HepG2 (cell line): ENCODE data around the gene IL10RA. TPM values are rescaled to one million over a fixed set of nuclear protein-coding genes. Genes with fewer than 3 reads are reported as not detected.

Source experiments
- ATAC-seq: fragments of 200-7000 bp; cut with Tn5 transposase; 3 replicates; pipeline ENCODE4 v1.9.1; 2020; ENCODE audit warnings: mild to moderate bottlenecking, moderate library complexity
- BruUV-seq: library from RNA; stranded (reverse); fragments of 400-500 nt; replicated peaks from 2 replicates; lab custom pipeline; 2021; lab: Mats Ljungman, UMichigan
- CTCF ChIA-PET: fragments of 300-600 bp; formaldehyde crosslinking; extraction: SDS; loops from one replicate; lab custom pipeline; 2021; ENCODE audit warnings: low total read pairs, inconsistent platforms, low intra/inter-chr PET ratio; lab: Yijun Ruan, JAX
- POLR2A ChIA-PET: fragments of 350-600 bp; sonication (Branson Sonifier 250); formaldehyde crosslinking; loops from one replicate; lab custom pipeline; 2020; ENCODE audit warnings: antibody characterized with exemption, inconsistent platforms; lab: Yijun Ruan, JAX
- DNase-seq: peaks from one replicate; pipeline ENCODE4 v3.0.0-alpha.2; 2015; ENCODE audit warnings: low spot score
- FAIRE-seq: peaks from 3 replicates; lab custom pipeline; 2011; peaks lifted over from hg19 to GRCh38; lab: Jason Lieb, UNC
- H2AFZ ChIP-seq: one replicate; pipeline ENCODE4 v1.6.1; 2011; ENCODE audit warnings: low read length, inconsistent platforms
- H3K27ac ChIP-seq: fragments of 300-600 bp; 3 replicates; pipeline ENCODE4 v1.8.0; 2011; ENCODE audit warnings: mixed run types, mild to moderate bottlenecking, mixed read lengths, low read length, inconsistent platforms; ENCODE audit not compliant: insufficient read depth; ENCODE audit errors: extremely low read length
- H3K27me3 ChIP-seq, 2 experiments: fragments of 200-600 bp in 1 of 2; 2 replicates in 1 of 2; 3 replicates in 1 of 2; pipeline versions ENCODE4 v1.6.0 to v1.8.0; 2011; ENCODE audit warnings: low read length in 2 of 2, mild to moderate bottlenecking in 2 of 2, moderate library complexity in 2 of 2, inconsistent platforms in 1 of 2; ENCODE audit not compliant: insufficient read depth in 2 of 2, control insufficient read depth in 1 of 2
- H3K36me3 ChIP-seq, 2 experiments: fragments of 200-600 bp in 1 of 2; replicated peaks in 1 of 2; 2 replicates in 1 of 2; 3 replicates in 1 of 2; pipeline versions ENCODE4 v1.5.1 to v1.8.0; 2011; ENCODE audit warnings: low read length in 2 of 2, inconsistent platforms in 1 of 2; ENCODE audit not compliant: insufficient read depth in 2 of 2, control insufficient read depth in 1 of 2
- H3K4me1 ChIP-seq: 2 replicates; pipeline ENCODE4 v1.5.1; 2012; ENCODE audit warnings: low read length, inconsistent platforms; ENCODE audit not compliant: insufficient read depth
- H3K4me2 ChIP-seq: 2 replicates; pipeline ENCODE4 v1.6.0; 2011; ENCODE audit warnings: low read depth, low read length, inconsistent platforms
- H3K4me3 ChIP-seq, 3 experiments: fragments of 200-600 bp in 1 of 3; sonication (generic), shearing (Covaris generic) in 1 of 3; replicated peaks in 1 of 3; 2 replicates each; pipeline ENCODE4 v1.5.1; 2011 to 2016; ENCODE audit warnings: low read length in 3 of 3, inconsistent platforms in 2 of 3, low read depth in 2 of 3, mild to moderate bottlenecking in 2 of 3, control low read depth in 1 of 3, mixed read lengths in 1 of 3; ENCODE audit not compliant: insufficient read depth in 1 of 3
- H3K79me2 ChIP-seq: one replicate; pipeline ENCODE4 v1.6.1; 2011; ENCODE audit warnings: low read length, inconsistent platforms; ENCODE audit not compliant: insufficient read depth
- H3K9ac ChIP-seq: 2 replicates; pipeline ENCODE4 v1.6.0; 2011; ENCODE audit warnings: mild to moderate bottlenecking, low read depth, low read length, inconsistent platforms; ENCODE audit not compliant: insufficient read depth
- H3K9me3 ChIP-seq: 2 replicates; pipeline ENCODE4 v1.5.1; 2012; ENCODE audit warnings: mild to moderate bottlenecking, low read length
- H4K20me1 ChIP-seq: 2 replicates; pipeline ENCODE4 v1.6.0; 2011; ENCODE audit warnings: inconsistent platforms, mild to moderate bottlenecking, low read length, moderate library complexity; ENCODE audit not compliant: insufficient read depth
- CENPT ChIP-seq: sonication (generic); formaldehyde crosslinking; IDR thresholded peaks from 2 replicates; pipeline ENCODE4 v1.8.0; 2022; ENCODE audit warnings: low read depth, mild to moderate bottlenecking, moderate library complexity, missing genetic modification reagents
- IRX3 ChIP-seq: sonication (generic); formaldehyde crosslinking; IDR thresholded peaks from 2 replicates; pipeline ENCODE4 v1.8.1; 2023; ENCODE audit warnings: mild to moderate bottlenecking, low read depth, missing genetic modification reagents, borderline replicate concordance
- SP5 ChIP-seq: IDR thresholded peaks from 2 replicates; pipeline ENCODE4 v1.6.1; 2016; ENCODE audit warnings: low read depth, borderline replicate concordance
- ZNF333 ChIP-seq: sonication (generic); formaldehyde crosslinking; IDR thresholded peaks from 2 replicates; pipeline ENCODE4 v1.4.0; 2020; ENCODE audit warnings: mild to moderate bottlenecking, missing genetic modification reagents, borderline replicate concordance
- ZNF747 ChIP-seq: sonication (generic); formaldehyde crosslinking; IDR thresholded peaks from 2 replicates; pipeline ENCODE4 v1.8.1; 2023; ENCODE audit warnings: missing genetic modification reagents, mild to moderate bottlenecking, borderline replicate concordance
- WGBS: methylation state at CpG from one replicate; pipeline ENCODE4 v1.1.6; 2017; ENCODE audit warnings: low lambda C conversion rate; 5-methylcytosine and 5-hydroxymethylcytosine counted together
- in situ Hi-C: cut with HindIII; loops from 2 replicates; pipeline ENCODE4 v1.10.0; 2017; ENCODE audit warnings: low pct_unique_long_range_greater_than_20kb; ENCODE audit not compliant: extremely low pct_ligation_motif_present
- intact Hi-C: fragments of 100-400 bp; cut with micrococcal nuclease; formaldehyde crosslinking; loops from one replicate; pipeline ENCODE4 v1.10.0; 2022; ENCODE audit not compliant: unreplicated experiment
- polyA plus RNA-seq, 8 experiments: library from polyadenylated mRNA; depleted of rRNA in 3 of 8; stranded (reverse) in 7 of 8; unstranded in 1 of 8; fragments of >200 nt; fragmentation: Illumina TruSeq in 4 of 8; extraction: Trizol in 4 of 8; gene quantifications; 2 replicates each; pipeline versions ENCODE4 v1.2.1 to v1.2.3, GENCODE V29; 2011 to 2016; ENCODE audit warnings: low read depth in 4 of 8, missing spikeins in 1 of 8, mixed read lengths in 1 of 8; ENCODE audit not compliant: insufficient read depth in 1 of 8
- total RNA-seq, 5 experiments: library from RNA; depleted of rRNA; stranded (reverse); fragments of >200 nt; fragmentation: Illumina TruSeq; extraction: Trizol; gene quantifications; 2 replicates each; pipeline ENCODE4 v1.2.3, GENCODE V29; 2016; ENCODE audit warnings: low read depth in 1 of 5
- TF ChIP-seq, protein P1 (sequence below): IDR thresholded peaks from 2 replicates; pipeline ENCODE4 v1.6.1; 2018; ENCODE audit warnings: missing genetic modification reagents

Gene IL10RA
- total and polyA plus RNA-seq, 2 of the 13 experiments (the other 11 are each of a cell fraction or from before 2014, with no cell fraction given), result not detected

DNA sequence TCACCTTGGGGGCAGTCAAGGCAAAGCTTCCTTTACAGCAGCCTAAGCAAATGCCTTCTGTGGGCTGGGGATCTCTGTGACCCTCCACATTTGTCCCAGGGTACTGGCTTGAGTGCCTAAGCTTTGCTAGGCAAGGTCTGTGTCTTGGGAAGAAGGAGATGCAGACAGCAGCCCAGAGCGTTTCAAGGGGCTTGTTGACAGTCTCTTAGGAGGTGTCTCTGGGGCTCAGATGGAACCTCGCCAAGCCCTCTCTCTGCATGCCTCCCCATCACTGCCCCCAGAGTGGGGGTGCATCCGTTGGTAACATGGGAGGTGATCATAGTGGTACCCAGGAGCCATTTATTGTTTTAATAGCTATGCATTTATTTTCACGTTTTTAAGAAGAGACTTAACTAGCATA is 61.6 kb downstream of the IL10RA start:
- TF ChIP-seq SP5 (CRISPR knock-in tag), result no peak
- no peak for TF ChIP-seq ZNF333 (CRISPR knock-in tag)
- TF ChIP-seq CENPT (CRISPR knock-in tag), result no peak
- no peak for TF ChIP-seq IRX3 (CRISPR knock-in tag)
- TF ChIP-seq, protein P1, sequence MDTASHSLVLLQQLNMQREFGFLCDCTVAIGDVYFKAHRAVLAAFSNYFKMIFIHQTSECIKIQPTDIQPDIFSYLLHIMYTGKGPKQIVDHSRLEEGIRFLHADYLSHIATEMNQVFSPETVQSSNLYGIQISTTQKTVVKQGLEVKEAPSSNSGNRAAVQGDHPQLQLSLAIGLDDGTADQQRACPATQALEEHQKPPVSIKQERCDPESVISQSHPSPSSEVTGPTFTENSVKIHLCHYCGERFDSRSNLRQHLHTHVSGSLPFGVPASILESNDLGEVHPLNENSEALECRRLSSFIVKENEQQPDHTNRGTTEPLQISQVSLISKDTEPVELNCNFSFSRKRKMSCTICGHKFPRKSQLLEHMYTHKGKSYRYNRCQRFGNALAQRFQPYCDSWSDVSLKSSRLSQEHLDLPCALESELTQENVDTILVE (CRISPR knock-in tag), result no peak
- TF ChIP-seq ZNF747 (CRISPR knock-in tag), result no peak
- no peaks in the 10 kb centered on the region for H3K79me2 ChIP-seq
- no peak overlapping the region for H3K27ac ChIP-seq
- H4K20me1 ChIP-seq, result no peaks in the 10 kb centered on the region
- WGBS, result 6% methylated on average over 4 of the region's 4 CpGs
- no peak overlapping the region for H3K4me2 ChIP-seq
- H3K9me3 ChIP-seq, result no peaks in the 10 kb centered on the region
- intact Hi-C loops, result no loop called here
- H3K36me3 ChIP-seq, result no peaks in the 10 kb centered on the region
- BruUV-seq, result no TSS peak
- H3K4me3 ChIP-seq, result no peak overlapping the region
- H3K9ac ChIP-seq, result no peak overlapping the region
- CTCF ChIA-PET, result no interaction called here
- ATAC-seq (no peak), FAIRE-seq (no peak), DNase-seq (no peak)
- no peak overlapping the region for H2AFZ ChIP-seq
- H3K4me1 ChIP-seq, result no peaks in the 10 kb centered on the region
- in situ Hi-C loops, result no loop called here
- POLR2A ChIA-PET, result no interaction called here
- peaks cover 0 to 16% of the 10 kb centered on the region in 2 experiments; a peak in 1 of 5 replicates for H3K27me3 ChIP-seq
